HG03354 (cell line): ENCODE data around the gene COL4A2.
"Not testable (repeated sequence)": the region's sequence is repeated elsewhere in the genome, so short reads cannot be mapped to it uniquely, and the experiment has no call there.

Source experiments
- ATAC-seq: cut with Tn5 transposase; IDR thresholded peaks from one replicate; pipeline ENCODE4 v1.9.1; 2021; ENCODE audit warnings: mild to moderate bottlenecking; ENCODE audit not compliant: unreplicated experiment, poor library complexity, severe bottlenecking

COL4A2 gene

DNA sequence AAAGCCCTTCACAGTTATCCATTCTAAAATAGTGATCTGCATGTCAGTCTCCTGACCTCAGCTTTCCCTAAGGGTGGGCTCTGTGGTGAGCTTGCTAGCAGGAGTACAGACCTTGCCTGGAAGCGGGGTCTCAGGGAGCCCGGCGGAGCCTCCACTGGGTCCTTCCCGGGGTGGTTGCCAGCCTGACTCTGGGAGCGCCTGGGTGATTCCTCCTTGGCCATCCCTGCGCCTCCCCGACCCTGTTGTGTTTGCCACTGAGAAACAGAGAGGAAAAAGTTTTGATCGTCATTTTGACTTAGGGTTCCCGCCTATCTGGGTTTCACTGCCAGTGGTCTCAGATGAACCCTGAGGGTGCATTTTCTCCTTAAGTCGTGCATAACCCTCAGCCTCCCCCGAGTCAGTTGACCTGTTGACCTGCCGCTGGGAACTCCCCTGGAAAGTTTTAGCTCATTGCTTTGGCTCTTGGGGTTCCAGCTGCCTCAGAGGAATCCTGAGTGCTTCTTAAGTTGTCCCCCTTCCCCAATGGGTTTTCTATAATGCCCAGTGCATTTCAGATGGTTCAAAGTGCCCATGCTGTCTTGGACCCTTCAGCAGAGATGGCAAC is 136.6 kb downstream of the COL4A2 start:
- peak; percentile 10 for ATAC-seq

DNA sequence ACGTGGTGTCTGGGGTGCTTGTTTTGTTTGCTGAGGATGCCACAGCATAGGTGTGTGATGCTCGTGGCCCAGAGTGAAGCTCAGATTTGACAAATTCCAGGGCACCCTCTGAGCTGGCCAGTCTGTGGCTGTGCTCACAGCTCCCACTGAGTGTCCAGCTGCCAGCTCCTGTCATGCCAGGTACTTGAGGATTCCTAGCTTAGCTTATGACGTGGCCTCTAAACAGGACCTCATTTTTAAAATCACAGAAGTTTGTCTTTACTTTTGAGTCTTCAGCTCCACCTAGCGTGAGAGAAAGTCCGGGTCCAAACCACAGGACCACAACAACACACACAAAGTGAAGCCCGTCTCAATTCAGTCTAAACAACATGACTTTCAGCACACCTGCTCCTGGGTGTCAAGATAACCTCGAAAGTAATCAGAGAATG is 137.2 kb downstream of the COL4A2 start:
- peak; percentile 52 for ATAC-seq

DNA sequence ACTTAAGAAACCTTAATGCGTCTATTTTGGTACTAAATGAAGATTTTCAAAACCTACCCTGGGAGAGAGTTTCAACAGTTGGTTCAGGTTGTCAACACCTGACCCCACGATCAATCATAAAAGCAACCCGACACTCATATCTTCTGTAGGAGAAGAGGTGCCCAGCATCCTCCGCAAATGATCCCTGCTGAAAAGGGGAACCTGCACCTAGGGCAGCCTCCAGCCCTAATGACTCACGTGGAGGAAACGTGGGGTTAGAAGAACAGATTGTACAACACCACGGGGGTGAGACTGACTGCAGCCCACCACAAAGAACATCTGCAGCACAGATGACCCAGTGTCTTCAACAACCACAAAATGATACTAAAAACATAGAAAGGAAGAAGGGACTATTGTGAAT is 138.1 kb downstream of the COL4A2 start:
- ATAC-seq = peak; percentile 67

DNA sequence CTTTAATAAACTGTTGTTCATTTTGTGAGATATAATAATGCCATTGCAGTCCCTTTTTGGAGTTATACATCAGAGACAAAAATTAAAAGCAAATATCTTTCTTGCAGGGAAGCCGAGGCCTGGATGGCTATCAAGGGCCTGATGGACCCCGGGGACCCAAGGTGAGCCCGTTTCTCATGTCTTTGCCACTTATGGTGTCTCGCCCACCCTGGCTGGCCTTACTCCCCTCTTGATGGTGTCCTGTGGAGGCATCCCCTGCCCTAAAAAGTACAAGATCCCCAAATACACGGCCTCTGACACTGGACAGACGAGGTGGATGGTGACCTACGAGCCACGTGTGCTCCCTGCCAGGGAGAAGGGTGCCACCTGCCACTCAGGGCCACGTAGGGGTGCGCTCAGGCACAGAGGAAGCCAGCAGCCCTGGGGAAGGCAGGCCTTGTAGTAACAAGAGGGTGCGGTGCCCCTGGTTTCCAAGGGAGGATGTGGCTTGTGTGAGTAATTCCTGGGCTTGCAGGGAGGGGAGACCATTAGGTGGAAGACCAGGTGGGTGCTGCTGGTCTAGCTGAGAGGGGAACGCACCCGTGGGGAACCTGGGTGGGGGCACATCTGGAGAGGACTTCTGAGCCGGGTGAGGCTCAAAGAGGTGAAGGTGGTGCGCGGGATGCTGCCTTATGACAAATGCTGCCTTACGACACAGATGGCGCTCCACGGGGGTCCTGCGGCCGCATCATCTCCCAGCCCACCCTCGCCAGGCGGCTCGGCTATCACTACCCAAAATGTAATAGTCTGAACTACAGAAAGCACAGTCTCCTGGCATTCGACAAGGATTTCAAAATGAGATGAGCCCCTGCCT is 138.9 kb downstream of the COL4A2 start:
- ATAC-seq = no peak

DNA sequence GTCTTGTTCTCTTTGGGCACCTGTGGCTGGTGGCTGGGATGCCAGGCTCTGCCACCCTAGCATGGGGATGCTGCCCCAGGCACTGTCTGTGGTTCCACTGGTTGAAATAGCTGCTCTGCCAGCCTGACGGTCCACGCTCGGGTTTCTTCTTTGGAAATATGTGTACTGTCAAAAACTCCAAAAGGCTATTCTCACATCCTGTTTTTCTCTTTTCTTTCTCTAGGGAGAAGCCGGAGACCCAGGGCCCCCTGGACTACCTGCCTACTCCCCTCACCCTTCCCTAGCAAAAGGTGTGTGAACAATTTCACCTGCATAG is 139.4 kb downstream of the COL4A2 start:
- no peak for ATAC-seq

DNA sequence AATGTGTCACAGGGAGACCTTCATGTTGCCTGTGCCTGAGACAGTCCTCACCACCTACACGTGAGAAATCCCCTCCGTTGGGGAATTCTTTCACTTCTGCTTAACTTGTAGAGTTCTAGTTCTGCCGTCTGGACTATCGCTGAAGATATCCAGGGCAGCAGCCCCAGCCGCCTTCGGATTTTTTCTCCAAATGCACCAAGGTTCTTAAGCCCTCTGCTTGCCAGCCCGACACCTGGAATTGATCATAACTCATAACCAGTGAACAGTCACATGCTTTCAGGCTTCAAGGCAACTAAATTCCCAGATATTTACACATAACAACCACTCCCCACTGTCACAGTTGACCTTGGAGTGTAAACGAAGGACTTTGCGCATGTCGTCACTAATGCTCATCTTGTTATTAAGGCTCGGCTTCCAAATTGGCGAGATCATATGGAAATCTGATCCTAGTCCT is 140.0 kb downstream of the COL4A2 start:
- no peak for ATAC-seq

DNA sequence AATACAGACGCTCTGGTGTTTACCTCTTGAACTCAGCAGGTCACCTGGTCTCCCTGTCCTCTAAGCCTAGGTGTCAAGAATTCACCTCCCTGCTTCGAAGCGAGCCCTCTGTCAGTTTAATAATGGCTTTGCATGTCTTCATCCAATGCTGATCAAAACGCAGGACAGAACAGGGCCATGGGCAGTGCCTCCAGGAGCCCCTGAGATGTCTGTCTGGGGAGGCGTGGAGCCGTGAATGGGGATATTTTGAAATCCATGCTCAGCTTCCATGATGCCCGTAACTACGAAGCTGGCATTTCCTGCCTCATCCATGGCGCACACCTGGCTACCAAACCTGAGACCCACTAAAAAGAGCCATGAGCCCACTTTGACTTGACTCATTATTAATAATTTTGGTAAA is 140.7 kb downstream of the COL4A2 start:
- ATAC-seq = no peak

DNA sequence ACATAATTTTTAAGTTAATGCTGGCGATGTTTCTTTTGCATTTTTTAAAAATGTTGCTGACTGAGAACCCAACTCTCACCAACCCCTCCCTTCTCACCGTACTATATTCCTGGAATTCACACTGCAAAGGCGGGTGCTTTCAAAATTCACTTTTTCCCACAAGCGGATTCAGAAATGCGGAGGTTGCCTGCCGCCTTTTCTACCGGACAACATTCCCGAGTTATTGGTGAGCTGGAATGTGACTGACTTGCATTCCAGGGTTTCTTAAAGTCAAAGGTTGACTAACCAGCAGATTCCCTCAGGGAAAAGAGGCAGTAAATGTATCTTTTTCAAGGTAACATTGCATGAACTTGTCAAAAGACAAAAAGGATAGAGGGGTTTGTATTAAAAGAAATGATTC is 141.1 kb downstream of the COL4A2 start:
- ATAC-seq = no peak

DNA sequence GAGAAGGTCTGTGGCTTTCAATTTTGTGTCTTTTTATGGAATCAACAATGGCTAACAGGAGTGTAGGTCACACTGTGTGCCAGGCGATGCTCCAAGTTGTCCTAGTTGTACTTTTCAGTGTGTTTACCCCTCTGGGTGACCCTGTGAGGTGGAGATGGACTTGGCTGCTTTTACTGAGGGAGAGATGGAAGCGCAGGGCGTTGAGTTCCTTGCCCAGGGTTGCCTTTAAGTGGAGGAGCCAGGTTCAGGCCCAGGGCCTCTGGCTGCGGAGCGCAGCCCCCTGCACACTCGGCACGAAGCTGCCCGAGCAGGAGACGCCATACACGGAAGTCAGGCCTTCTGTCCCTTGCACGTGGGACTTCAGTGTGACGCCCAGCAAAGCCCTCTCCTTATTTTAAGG is 141.6 kb downstream of the COL4A2 start:
- no peak for ATAC-seq

DNA sequence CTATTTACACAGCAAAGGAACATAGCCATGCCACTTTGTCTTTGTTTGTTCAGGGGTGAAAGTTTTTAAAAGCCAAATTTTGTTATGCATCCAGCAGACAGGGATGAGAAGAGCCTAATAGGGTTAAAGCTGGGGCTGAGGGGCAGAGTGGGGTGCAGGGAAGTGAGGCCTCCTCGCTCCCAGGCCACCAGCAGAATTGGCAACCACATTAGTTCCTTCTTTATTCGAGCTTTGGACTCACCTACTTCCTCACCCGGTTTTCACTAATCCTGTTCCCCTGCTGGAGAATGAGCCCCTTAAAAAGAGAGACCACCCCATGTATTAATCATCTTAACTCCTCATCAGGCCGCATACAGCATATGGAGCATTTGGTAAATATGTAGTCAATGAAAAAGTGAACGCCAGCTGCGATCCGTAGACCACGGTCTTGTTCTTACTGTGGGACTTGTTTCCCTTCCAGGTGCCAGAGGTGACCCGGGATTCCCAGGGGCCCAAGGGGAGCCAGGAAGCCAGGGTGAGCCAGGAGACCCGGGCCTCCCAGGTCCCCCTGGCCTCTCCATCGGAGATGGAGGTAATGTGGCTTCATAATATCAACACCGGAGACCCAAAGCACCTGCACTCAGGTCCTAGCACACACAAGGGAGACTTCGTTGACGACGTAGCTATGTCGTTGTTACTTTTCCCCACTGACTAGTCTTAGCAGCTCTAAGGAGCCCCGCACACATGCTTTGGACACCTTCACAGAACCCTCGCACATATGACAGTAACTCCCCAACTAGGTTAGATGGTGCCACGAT is 142.3 kb downstream of the COL4A2 start:
- no peak for ATAC-seq

DNA sequence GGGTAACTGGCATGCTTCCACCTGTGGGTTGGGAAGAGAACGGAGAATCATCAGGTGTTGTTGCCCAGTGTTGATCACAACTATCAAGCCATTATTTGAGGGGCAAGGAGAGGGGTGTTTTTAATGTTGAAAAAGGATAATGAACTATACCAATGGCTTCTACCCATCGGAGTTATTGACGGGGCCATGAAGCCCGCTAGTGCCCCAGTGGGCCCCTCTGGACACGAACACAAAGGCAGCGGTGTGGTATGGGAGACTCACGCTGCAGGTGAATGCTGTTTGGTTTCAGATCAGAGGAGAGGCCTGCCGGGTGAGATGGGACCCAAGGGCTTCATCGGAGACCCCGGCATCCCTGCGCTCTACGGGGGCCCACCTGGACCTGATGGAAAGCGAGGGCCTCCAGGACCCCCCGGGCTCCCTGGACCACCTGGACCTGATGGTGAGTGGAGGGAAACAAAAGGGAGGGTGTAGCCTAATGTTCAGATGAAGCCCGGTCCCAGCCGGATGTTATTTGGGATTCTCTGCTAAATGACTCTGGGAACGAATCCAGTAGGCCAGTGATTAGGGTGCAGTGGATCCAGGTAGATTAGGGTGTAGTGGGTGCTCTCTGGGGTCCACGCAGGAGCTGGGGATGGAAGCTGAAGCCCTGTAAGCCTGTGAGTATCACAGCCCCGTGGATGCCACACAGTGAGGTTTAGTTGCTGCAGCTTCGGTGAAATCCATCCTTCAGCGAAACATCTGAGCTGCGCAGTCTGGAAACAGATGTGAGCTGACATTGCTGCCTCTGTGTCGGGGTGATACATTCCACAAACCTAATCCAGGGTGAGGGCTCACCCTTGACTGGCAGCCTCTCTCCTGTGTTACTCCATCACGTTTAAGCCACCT is 143.2 kb downstream of the COL4A2 start:
- ATAC-seq = no peak

DNA sequence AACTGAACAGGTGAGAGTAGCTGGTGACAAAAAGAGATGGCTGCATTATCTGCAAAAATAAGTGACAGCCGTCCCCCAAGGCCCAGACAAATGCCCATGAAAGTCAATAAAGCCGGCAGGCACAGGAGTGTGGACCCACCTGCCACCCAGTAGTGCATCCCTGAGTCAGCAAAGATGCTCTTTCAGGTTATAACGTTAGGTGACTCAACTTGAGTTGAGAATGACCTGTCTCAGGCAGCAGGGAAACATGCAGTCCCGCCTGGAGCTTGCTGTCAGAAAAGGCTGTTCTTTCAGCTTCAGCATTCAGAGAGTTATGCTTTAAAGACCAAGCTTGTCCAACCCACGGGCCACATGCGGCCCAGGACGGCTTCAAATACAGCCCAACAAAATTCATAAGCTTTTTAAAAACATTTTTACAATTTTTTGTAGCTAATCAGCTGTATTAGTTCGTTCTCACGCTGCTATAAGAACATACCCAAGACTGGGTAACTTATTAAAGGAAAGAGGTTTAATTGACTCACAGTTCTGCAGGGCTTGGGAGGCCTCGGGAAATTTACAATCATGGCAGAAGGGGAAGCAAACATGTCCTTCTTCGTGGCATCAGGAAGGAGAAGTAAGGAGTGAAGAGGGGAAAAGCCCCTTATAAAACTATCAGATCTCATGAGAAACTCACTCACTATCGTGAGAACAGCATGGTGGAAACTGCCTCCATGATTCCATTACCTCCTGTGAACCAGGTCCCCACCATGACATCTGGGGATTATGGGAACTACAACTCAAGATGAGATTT is 144.1 kb downstream of the COL4A2 start:
- no peak for ATAC-seq

DNA sequence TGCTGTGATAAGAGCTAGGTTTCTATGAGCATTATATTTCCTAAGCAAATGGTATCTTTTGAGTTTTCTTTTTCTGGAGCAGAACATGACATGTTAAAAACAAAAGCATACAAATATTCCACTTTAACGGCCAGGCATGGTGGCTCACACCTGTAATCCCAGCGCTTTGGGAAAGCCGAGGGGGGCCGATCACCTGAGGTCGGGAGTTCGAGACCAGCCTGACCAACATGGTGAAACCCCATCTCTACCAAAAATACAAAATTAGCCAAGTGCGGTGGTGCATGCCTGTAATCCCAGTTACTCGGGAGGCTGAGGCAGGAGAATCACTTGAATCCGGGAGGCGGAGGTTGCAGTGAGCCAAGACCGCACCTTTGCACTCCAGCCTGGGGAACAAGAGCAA is 146.0 kb downstream of the COL4A2 start:
- ATAC-seq = not testable (repeated sequence)

DNA sequence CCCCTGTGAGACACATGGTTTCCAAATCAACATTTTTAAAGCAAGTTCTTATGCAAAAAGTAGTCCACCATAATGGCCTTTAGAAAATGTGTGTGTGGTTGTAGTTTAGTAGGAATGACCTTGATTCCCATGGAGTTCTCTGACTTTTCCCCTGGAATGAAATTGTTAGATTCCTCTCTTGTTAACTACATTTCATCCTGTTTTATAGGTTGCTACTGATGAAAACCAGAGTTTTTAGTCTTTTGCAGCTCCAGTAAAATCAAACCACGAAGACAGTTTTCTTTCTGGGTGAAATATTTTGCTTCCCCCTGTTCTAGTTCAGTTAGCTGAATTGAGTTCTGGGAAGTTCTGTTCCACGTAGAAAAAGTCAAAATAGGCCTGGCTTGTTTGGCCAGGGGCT is 146.7 kb downstream of the COL4A2 start:
- ATAC-seq = no peak

DNA sequence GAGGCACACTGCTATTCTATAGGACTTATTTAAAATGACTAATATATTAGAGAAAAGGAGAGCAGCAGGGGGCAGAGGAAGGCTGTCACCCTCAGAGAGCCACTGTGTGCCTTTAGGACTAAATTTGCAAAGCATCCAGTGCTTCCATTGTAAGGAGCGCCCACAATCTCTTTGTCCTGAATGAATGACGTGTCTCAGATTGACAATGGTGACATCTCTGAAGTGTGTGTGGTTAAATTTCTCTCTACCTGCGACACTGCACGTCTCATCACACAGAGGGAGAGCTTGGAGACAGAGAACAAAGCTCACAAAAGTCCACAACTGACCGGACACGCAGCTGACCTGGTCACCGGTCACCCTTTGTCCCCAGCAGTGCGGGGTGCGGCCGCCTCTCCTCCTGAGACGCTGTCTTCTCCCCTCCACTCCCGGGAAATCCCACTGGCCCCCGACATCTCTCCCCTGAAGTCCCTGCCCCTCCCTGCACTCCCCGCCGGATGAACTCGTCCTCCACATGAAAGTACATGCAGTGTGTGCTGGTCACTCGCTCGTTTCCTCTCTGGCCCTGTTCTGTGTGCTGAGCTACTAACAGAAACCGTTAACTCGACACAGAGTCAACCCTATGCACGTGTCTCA is 147.3 kb downstream of the COL4A2 start:
- no peak for ATAC-seq

DNA sequence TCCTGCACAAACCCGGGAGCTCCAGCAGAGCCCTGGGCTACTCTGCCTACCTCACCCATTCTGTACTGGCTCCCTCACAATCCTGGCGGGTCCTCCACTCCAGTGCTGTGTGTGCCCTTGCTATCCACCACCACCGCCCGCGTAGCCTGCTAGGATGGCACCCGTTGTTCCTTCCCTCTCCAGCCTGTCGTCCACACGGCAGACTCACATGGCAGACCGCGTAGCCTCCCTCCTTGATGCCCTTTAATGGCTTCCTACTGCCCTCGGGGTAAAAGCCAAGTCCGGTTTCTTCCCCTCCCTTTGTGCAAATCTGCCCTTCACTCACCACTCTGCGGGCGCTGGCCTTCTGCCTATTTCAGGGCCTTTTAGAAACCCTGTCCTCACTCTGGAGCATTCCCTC is 147.9 kb downstream of the COL4A2 start:
- ATAC-seq = no peak

DNA sequence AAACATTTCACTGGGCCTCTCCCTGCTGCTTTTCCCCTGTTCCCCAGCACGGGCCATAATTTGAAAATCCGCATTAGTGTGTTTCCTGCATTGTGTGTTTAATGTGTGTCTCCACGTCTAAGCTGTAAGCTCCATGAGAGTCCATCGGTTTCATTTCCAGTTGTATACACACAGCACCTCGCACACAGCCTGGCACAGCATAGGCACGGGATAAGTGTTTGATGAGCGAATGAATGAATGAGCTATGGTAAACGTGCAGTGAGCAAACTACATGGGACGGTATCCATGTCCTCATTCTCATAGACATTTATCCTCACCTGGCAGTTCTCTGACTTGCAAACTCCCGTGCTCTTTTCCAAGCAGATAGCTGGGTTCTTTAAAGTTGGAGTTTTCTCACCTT is 148.4 kb downstream of the COL4A2 start:
- no peak for ATAC-seq

DNA sequence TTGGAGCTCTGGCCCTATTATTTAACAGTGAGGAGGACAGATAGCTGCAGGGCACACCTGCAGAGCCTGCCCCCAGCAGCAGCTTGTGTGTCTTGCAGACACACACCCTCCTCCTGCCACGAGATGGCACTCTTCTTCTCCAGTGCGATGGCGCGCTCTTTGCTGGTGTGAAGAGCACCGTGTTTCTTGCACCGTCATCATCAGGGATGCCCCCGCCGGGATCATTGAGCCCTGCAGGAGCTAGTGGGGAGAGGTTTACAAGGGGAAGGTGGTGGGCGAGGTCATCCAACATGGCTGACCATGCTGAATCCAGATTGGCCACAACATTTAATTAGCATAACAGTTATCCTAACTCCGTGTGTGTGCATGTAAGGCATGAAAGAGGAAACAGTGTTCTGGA is 148.9 kb downstream of the COL4A2 start:
- peak; percentile 97 for ATAC-seq

DNA sequence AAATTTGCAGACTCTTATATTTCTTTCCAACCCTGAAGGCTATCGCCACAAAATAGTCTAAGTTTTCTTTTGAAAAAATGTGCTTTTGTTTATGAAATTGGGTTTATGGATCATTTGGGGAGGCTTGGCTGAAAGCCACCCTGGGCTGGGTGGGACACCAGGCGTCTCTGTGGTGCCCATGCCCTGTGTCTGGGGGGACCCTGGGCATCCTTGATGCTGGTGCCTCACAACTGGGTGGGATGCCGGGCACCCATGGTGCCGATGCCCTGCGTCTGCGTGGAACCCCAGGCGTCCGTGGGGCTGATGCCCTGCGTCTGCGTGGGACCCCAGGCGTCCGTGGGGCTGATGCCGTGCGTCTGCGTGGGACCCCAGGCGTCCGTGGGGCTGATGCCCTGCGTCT is 149.5 kb downstream of the COL4A2 start:
- no peak for ATAC-seq
